HL-60 (cell line): ENCODE measurements around the gene ZNF709.

Source experiments
- DNase-seq, 2 experiments: peaks; one replicate each; pipeline ENCODE4 v3.0.0-alpha.2; 2010 to 2020; ENCODE audit warnings: low read depth in 1 of 2, low spot score in 1 of 2
- H3K27ac ChIP-seq: fragments of 250-450 bp; sonication (Bioruptor Pico); replicated peaks from 2 replicates; pipeline ENCODE4 v1.5.1; 2020; ENCODE audit warnings: mild to moderate bottlenecking, moderate library complexity
- H3K27me3 ChIP-seq: fragments of 250-450 bp; sonication (Bioruptor Pico); 2 replicates; pipeline ENCODE4 v1.5.1; 2021; ENCODE audit warnings: mild to moderate bottlenecking, moderate library complexity; ENCODE audit not compliant: insufficient read depth, poor library complexity, severe bottlenecking
- H3K4me3 ChIP-seq: replicated peaks from 2 replicates; pipeline ENCODE4 v1.5.1; 2011; ENCODE audit warnings: mild to moderate bottlenecking, control low read depth, low read length; ENCODE audit not compliant: insufficient read depth
- GABPA ChIP-seq: IDR thresholded peaks from 2 replicates; pipeline ENCODE4 v1.6.1; 2012; ENCODE audit warnings: low read depth
- POLR2AphosphoS5 ChIP-seq: IDR thresholded peaks from 2 replicates; pipeline ENCODE4 v1.6.1; 2012; ENCODE audit warnings: low read depth
- REST ChIP-seq: IDR thresholded peaks from 2 replicates; pipeline ENCODE4 v1.6.1; 2012; ENCODE audit warnings: low read depth; ENCODE audit not compliant: insufficient replicate concordance
- SPI1 ChIP-seq: IDR thresholded peaks from 2 replicates; pipeline ENCODE4 v1.6.1; 2012; ENCODE audit warnings: low read depth, mild to moderate bottlenecking, borderline replicate concordance
- TF ChIP-seq, protein P1 (sequence below): IDR thresholded peaks from one replicate; pipeline ENCODE4 v1.5.1; 2011; ENCODE audit warnings: low read length, control low read depth, inconsistent platforms; ENCODE audit not compliant: insufficient read depth

Gene ZNF709

DNA sequence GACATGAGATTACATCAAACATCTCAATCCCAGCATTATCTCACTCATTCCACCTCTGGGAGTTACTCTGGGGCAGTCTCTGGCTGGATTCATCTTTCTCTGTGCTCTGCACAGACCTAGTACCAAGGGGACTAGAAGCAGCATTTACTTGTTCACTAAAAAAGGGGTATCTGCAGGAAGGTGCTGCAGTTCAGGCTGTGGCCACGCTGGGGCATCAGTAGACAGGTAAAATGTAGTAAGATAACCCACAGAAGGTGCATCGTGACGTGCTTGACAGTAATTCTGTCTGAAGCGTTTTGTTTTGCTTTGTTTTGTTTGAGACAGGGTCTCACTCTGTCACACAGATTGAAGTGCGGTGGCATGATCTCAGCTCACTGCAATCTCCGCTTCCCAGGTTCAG lies 37.4 kb upstream of the ZNF709 start:
- TF ChIP-seq SPI1 = no peak
- TF ChIP-seq POLR2AphosphoS5 = no peak
- TF ChIP-seq, protein P1, sequence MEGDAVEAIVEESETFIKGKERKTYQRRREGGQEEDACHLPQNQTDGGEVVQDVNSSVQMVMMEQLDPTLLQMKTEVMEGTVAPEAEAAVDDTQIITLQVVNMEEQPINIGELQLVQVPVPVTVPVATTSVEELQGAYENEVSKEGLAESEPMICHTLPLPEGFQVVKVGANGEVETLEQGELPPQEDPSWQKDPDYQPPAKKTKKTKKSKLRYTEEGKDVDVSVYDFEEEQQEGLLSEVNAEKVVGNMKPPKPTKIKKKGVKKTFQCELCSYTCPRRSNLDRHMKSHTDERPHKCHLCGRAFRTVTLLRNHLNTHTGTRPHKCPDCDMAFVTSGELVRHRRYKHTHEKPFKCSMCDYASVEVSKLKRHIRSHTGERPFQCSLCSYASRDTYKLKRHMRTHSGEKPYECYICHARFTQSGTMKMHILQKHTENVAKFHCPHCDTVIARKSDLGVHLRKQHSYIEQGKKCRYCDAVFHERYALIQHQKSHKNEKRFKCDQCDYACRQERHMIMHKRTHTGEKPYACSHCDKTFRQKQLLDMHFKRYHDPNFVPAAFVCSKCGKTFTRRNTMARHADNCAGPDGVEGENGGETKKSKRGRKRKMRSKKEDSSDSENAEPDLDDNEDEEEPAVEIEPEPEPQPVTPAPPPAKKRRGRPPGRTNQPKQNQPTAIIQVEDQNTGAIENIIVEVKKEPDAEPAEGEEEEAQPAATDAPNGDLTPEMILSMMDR = no peak
- TF ChIP-seq GABPA = no peak
- TF ChIP-seq REST = no peak
- peak in 1 of 2 experiments; percentile 3 for DNase-seq
- no peak overlapping the region for H3K27ac ChIP-seq
- no peak overlapping the region for H3K4me3 ChIP-seq
- no peaks in the 10 kb centered on the region for H3K27me3 ChIP-seq

DNA sequence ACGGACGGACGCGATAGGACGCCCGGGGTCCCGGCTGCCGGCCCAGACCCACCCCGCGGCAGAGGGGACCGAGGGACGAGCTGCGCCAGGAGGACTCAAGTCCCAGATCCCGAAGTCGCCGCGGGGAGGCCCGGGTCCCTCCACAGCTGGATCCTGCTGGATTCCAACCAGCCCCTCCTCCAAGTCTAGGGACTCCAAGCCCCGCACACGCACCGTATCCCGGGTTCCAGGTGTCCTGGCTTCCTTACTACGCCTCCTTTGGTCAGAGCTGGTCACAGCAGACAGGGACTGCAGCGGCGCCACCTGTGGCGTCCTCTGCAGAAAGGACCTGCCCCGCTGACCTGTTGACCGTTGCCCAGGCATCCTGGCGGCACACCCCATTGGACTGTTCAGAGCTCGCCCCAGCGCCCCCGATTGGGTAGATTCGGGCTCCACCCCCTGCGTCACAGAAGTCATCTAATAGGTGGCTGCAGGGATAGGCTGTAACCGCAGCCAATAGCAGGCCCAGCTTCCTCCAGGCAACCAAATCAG lies 29.0 kb upstream of the ZNF709 start:
- H3K27ac ChIP-seq = no peak overlapping the region
- TF ChIP-seq, protein P1 = no peak
- TF ChIP-seq GABPA = no peak
- TF ChIP-seq SPI1 = no peak
- no peak for TF ChIP-seq POLR2AphosphoS5
- TF ChIP-seq REST = no peak
- no peak for DNase-seq
- no peaks in the 10 kb centered on the region for H3K27me3 ChIP-seq
- no peak overlapping the region for H3K4me3 ChIP-seq

- DNase-seq = no peak
- TF ChIP-seq POLR2AphosphoS5 (no peak), SPI1 (no peak), GABPA (no peak)
- TF ChIP-seq, protein P1 = no peak
- no peaks in the 10 kb centered on the region for H3K27me3 ChIP-seq
- no peak overlapping the region for H3K27ac ChIP-seq
- H3K4me3 ChIP-seq = no peak overlapping the region
Observed at GRCh38 chr19:12497032-12497431, 12.4 kb upstream of the ZNF709 start.

DNA sequence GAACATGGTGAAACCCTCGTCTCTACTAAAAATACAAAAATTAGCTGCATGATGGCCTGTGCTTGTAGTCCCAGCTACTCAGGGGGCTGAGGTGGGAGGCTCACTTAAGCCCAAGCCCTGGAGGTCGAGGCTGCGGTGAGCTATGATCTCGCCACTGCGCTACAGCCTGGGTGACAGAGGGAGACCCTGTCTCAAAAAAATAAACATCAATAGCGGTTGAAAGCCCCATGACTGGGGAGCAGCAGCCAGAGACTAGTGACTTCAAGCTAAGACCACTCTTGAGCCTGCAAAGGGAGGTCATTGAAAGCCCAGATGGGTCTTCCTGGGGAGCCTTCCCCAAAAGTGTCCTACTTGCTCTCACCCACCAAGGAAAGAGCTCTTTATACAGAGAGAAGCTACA lies 11.9 kb upstream of the ZNF709 start:
- no peaks in the 10 kb centered on the region for H3K27me3 ChIP-seq
- H3K4me3 ChIP-seq = no peak overlapping the region
- no peak for DNase-seq
- TF ChIP-seq, protein P1 = no peak
- no peak for TF ChIP-seq GABPA
- TF ChIP-seq POLR2AphosphoS5 = no peak
- TF ChIP-seq SPI1 = no peak
- TF ChIP-seq REST = no peak
- no peak overlapping the region for H3K27ac ChIP-seq
